H1 (cell line): ENCODE results near the gene SBK1. TPM values are rescaled to one million over a fixed set of nuclear protein-coding genes. Genes with fewer than 3 reads are reported as not detected.

Experiments
- CTCF ChIA-PET: fragments of 300-600 bp; sonication (Branson Sonifier 250); formaldehyde crosslinking; loops from one replicate; lab custom pipeline; 2021; ENCODE audit not compliant: partially characterized antibody; lab: Charles Lee
- POLR2A ChIA-PET: fragments of 300-600 bp; sonication (Branson Sonifier 250); formaldehyde crosslinking; loops from one replicate; lab custom pipeline; 2021; ENCODE audit warnings: inconsistent platforms; ENCODE audit not compliant: partially characterized antibody; lab: Charles Lee
- DNase-seq, 2 experiments: peaks; one replicate each; pipeline versions ENCODE4 v3.0.0 to v3.0.0-alpha.2; 2010 to 2022; ENCODE audit warnings: low spot score in 2 of 2, low read depth in 1 of 2, mixed read lengths in 1 of 2
- FAIRE-seq: peaks from 2 replicates; lab custom pipeline; 2011; peaks lifted over from hg19 to GRCh38; lab: Jason Lieb, UNC
- H2AFZ ChIP-seq: 2 replicates; pipeline ENCODE4 v1.8.1; 2012; ENCODE audit warnings: low read length, inconsistent platforms
- H2AK5ac ChIP-seq: 2 replicates; pipeline ENCODE4 v1.6.1; 2013; ENCODE audit warnings: low read depth, low read length
- H2BK120ac ChIP-seq: replicated peaks from 2 replicates; pipeline ENCODE3; 2013; ENCODE audit warnings: low read depth, low read length, inconsistent platforms
- H2BK12ac ChIP-seq: 2 replicates; pipeline ENCODE4 v1.6.1; 2013; ENCODE audit warnings: low read depth, low read length
- H2BK15ac ChIP-seq: 2 replicates; pipeline ENCODE4 v1.6.1; 2013; ENCODE audit warnings: low read length
- H2BK20ac ChIP-seq: 2 replicates; pipeline ENCODE4 v1.6.1; 2013; ENCODE audit warnings: low read length
- H2BK5ac ChIP-seq: 2 replicates; pipeline ENCODE4 v1.6.1; 2013; ENCODE audit warnings: low read depth, low read length
- H3K14ac ChIP-seq: 2 replicates; pipeline ENCODE4 v1.6.1; 2013; ENCODE audit warnings: inconsistent platforms; ENCODE audit not compliant: insufficient read length
- H3K18ac ChIP-seq: 2 replicates; pipeline ENCODE4 v1.6.1; 2013; ENCODE audit warnings: low read length; ENCODE audit errors: extremely low read depth
- H3K23ac ChIP-seq: 2 replicates; pipeline ENCODE4 v1.6.1; 2013; ENCODE audit warnings: inconsistent platforms; ENCODE audit not compliant: insufficient read length
- H3K23me2 ChIP-seq: 2 replicates; pipeline ENCODE4 v1.6.1; 2013; ENCODE audit warnings: low read depth, low read length
- H3K27ac ChIP-seq: 2 replicates; pipeline ENCODE4 v1.6.1; 2011; ENCODE audit warnings: low read depth, low read length, inconsistent platforms
- H3K27me3 ChIP-seq, 4 experiments: replicated peaks in 1 of 4; 1 replicate in 1 of 4; 2 replicates in 3 of 4; pipeline versions ENCODE4 v1.6.1 to v1.8.1; 2011 to 2013; ENCODE audit warnings: low read length in 3 of 4, mild to moderate bottlenecking in 3 of 4, inconsistent platforms in 2 of 4, mixed read lengths in 2 of 4, moderate library complexity in 1 of 4; ENCODE audit not compliant: control insufficient read depth in 3 of 4, insufficient read depth in 3 of 4; ENCODE audit errors: extremely low read depth in 1 of 4
- H3K36me3 ChIP-seq, 4 experiments: 2 replicates each; pipeline versions ENCODE4 v1.6.1 to v1.8.1; 2011 to 2013; ENCODE audit warnings: mild to moderate bottlenecking in 4 of 4, low read length in 3 of 4, moderate library complexity in 2 of 4, control low read depth in 1 of 4, inconsistent platforms in 1 of 4; ENCODE audit not compliant: insufficient read depth in 4 of 4, control insufficient read depth in 2 of 4
- H3K4ac ChIP-seq: replicated peaks from 2 replicates; pipeline ENCODE3; 2013; ENCODE audit warnings: low read length, low read depth, mixed read lengths, inconsistent platforms; ENCODE audit not compliant: insufficient read length
- H3K4me1 ChIP-seq, 4 experiments: replicated peaks in 1 of 4; 1 replicate in 1 of 4; 2 replicates in 3 of 4; pipeline versions ENCODE4 v1.6.1 to v1.8.1; 2011 to 2013; ENCODE audit warnings: low read length in 3 of 4, inconsistent platforms in 2 of 4, mixed read lengths in 1 of 4; ENCODE audit not compliant: insufficient read depth in 4 of 4, control insufficient read depth in 3 of 4
- H3K4me2 ChIP-seq, 2 experiments: 2 replicates each; pipeline versions ENCODE4 v1.6.1 to v1.8.1; 2011 to 2013; ENCODE audit warnings: low read depth in 2 of 2, low read length in 2 of 2, control low read depth in 1 of 2, inconsistent platforms in 1 of 2, mild to moderate bottlenecking in 1 of 2; ENCODE audit not compliant: insufficient read depth in 1 of 2
- H3K4me3 ChIP-seq, 4 experiments: fragments of 200-600, 300-600 bp in 1 of 4; sonication (generic), shearing (Covaris generic), sonication (Bioruptor Twin) in 1 of 4; 2 replicates each; pipeline versions ENCODE4 v1.5.1 to v1.8.1; 2011 to 2016; ENCODE audit warnings: low read length in 4 of 4, low read depth in 3 of 4, control low read depth in 2 of 4, inconsistent platforms in 2 of 4, mild to moderate bottlenecking in 2 of 4, mixed read lengths in 1 of 4, moderate library complexity in 1 of 4; ENCODE audit not compliant: insufficient read depth in 2 of 4; ENCODE audit errors: extremely low read depth in 1 of 4
- H3K56ac ChIP-seq: replicated peaks from 2 replicates; pipeline ENCODE3; 2013; ENCODE audit warnings: low read depth, mild to moderate bottlenecking, mixed read lengths, low read length, inconsistent platforms; ENCODE audit not compliant: insufficient read length
- H3K79me1 ChIP-seq: 2 replicates; pipeline ENCODE4 v1.6.1; 2013; ENCODE audit warnings: low read depth, low read length, control low read depth
- H3K79me2 ChIP-seq, 2 experiments: 2 replicates each; pipeline versions ENCODE4 v1.6.1 to v1.8.1; 2012 to 2013; ENCODE audit warnings: low read length in 2 of 2, mild to moderate bottlenecking in 2 of 2, inconsistent platforms in 1 of 2; ENCODE audit not compliant: insufficient read depth in 2 of 2, control insufficient read depth in 1 of 2
- H3K9ac ChIP-seq, 4 experiments: replicated peaks in 1 of 4; 1 replicate in 1 of 4; 2 replicates in 3 of 4; pipeline versions ENCODE4 v1.6.1 to v1.8.1; 2011 to 2013; ENCODE audit warnings: low read depth in 3 of 4, low read length in 3 of 4, control low read depth in 2 of 4, mild to moderate bottlenecking in 2 of 4, moderate library complexity in 2 of 4, inconsistent platforms in 1 of 4; ENCODE audit errors: extremely low read depth in 1 of 4
- H3K9me3 ChIP-seq, 2 experiments: 2 replicates each; pipeline versions ENCODE4 v1.6.1 to v1.8.1; 2012 to 2013; ENCODE audit warnings: mild to moderate bottlenecking in 2 of 2, moderate library complexity in 2 of 2, control low read depth in 1 of 2, inconsistent platforms in 1 of 2, low read depth in 1 of 2, low read length in 1 of 2, mixed read lengths in 1 of 2; ENCODE audit not compliant: insufficient read depth in 2 of 2
- H4K20me1 ChIP-seq, 2 experiments: replicated peaks in 1 of 2; 2 replicates each; pipeline versions ENCODE3 to v1.8.1; 2011 to 2013; ENCODE audit warnings: inconsistent platforms in 2 of 2, low read length in 2 of 2, mild to moderate bottlenecking in 1 of 2; ENCODE audit not compliant: insufficient read depth in 2 of 2, control insufficient read depth in 1 of 2
- H4K5ac ChIP-seq: 2 replicates; pipeline ENCODE4 v1.6.1; 2013; ENCODE audit warnings: low read length, low read depth, mixed read lengths, inconsistent platforms; ENCODE audit not compliant: insufficient read length
- H4K8ac ChIP-seq: 2 replicates; pipeline ENCODE4 v1.8.0; 2013; ENCODE audit warnings: mild to moderate bottlenecking, moderate library complexity, low read length, inconsistent platforms; ENCODE audit not compliant: insufficient read depth; ENCODE audit errors: extremely low read depth
- H4K91ac ChIP-seq: replicated peaks from 2 replicates; pipeline ENCODE3; 2013; ENCODE audit warnings: low read length, mixed read lengths, inconsistent platforms; ENCODE audit not compliant: insufficient read length
- BACH1 ChIP-seq: IDR thresholded peaks from 2 replicates; pipeline ENCODE4 v1.6.1; 2012; ENCODE audit warnings: low read length, improper control_type of control experiment
- CBX5 ChIP-seq: fragments of 300-800, 300-1000 bp; sonication (generic); IDR thresholded peaks from 2 replicates; pipeline ENCODE4 v1.7.1; 2016; ENCODE audit warnings: antibody characterized with exemption, low read length, low read depth
- CTBP2 ChIP-seq: IDR thresholded peaks from 2 replicates; pipeline ENCODE4 v1.7.0; 2011; ENCODE audit warnings: borderline replicate concordance, mild to moderate bottlenecking, moderate library complexity, mixed read lengths, low read length; ENCODE audit not compliant: insufficient read depth, insufficient read length
- CTCF ChIP-seq, 3 experiments: IDR thresholded peaks; 1 replicate in 2 of 3; 2 replicates in 1 of 3; pipeline versions ENCODE4 v1.5.1 to v1.6.1; 2011; ENCODE audit warnings: low read length in 3 of 3, mild to moderate bottlenecking in 3 of 3, inconsistent platforms in 2 of 3, low read depth in 1 of 3, moderate library complexity in 1 of 3; ENCODE audit not compliant: insufficient read depth in 1 of 3; ENCODE audit errors: control extremely low read depth in 1 of 3
- EZH2 ChIP-seq: fragments of 200-600 bp; sonication (generic); IDR thresholded peaks from 2 replicates; pipeline ENCODE4 v1.7.1; 2012; ENCODE audit warnings: low read depth, mild to moderate bottlenecking, moderate library complexity, low read length, inconsistent platforms; ENCODE audit not compliant: severe bottlenecking
- GABPA ChIP-seq: IDR thresholded peaks from 2 replicates; pipeline ENCODE4 v1.6.1; 2011; ENCODE audit warnings: mild to moderate bottlenecking, low read length, moderate library complexity, borderline replicate concordance; ENCODE audit not compliant: insufficient read depth
- GTF2F1 ChIP-seq: IDR thresholded peaks from 2 replicates; pipeline ENCODE4 v1.6.1; 2012; ENCODE audit warnings: low read depth, low read length, improper control_type of control experiment, borderline replicate concordance
- SIX5 ChIP-seq: IDR thresholded peaks from 2 replicates; pipeline ENCODE4 v1.6.1; 2011; ENCODE audit warnings: mild to moderate bottlenecking, low read depth, low read length
- TEAD4 ChIP-seq: IDR thresholded peaks from 2 replicates; pipeline ENCODE4 v1.6.1; 2012; ENCODE audit warnings: low read depth, low read length, inconsistent platforms, mixed read lengths
- ZNF274 ChIP-seq: IDR thresholded peaks from 2 replicates; pipeline ENCODE4 v1.7.0; 2012; ENCODE audit warnings: low read length, borderline replicate concordance; ENCODE audit errors: extremely low read depth
- WGBS, 2 experiments: shearing (Covaris generic) in 1 of 2; methylation state at CpG; one replicate each; pipeline versions ENCODE4 v1.1.6 to v1.1.7; 2013 to 2015; ENCODE audit warnings: low lambda C conversion rate in 2 of 2, mixed read lengths in 2 of 2, inconsistent platforms in 1 of 2, low coverage in 1 of 2, missing lambda C conversion rate in 1 of 2; ENCODE audit not compliant: insufficient replicate concordance in 2 of 2, insufficient coverage in 1 of 2, insufficient read length in 1 of 2; ENCODE audit errors: extremely low coverage in 1 of 2, missing lambda C conversion rate in 1 of 2; 5-methylcytosine and 5-hydroxymethylcytosine counted together
- polyA plus RNA-seq, 7 experiments: library from polyadenylated mRNA; depleted of rRNA in 3 of 7; stranded (reverse) in 5 of 7; unstranded in 2 of 7; fragments of >200 nt in 5 of 7; fragments of 200-250 nt in 2 of 7; gene quantifications; 1 replicate in 5 of 7; 2 replicates in 1 of 7; 4 replicates in 1 of 7; pipeline versions ENCODE4 v1.2.1 to v1.2.3, GENCODE V29; 2011 to 2013; ENCODE audit warnings: missing spikeins in 2 of 7, mixed read lengths in 2 of 7
- total RNA-seq: library from RNA; stranded (reverse); fragmentation: NEBNext Ultra II Directional; extraction: Animal tissue kit (Norgen Biotek cat#: 25700); gene quantifications from 2 replicates; pipeline ENCODE4 v1.2.1, GENCODE V29; 2021

SBK1 gene
- total and polyA plus RNA-seq, 2 of the 8 experiments (the other 6 are each of a cell fraction or from before 2014, with no cell fraction given) = 18.2 to 73.9 TPM

- no peak overlapping the region for H3K9ac ChIP-seq
- H4K91ac ChIP-seq = no peak overlapping the region
- no peaks in the 10 kb centered on the region for H3K36me3 ChIP-seq
- no peak overlapping the region for H3K14ac ChIP-seq
- no peak overlapping the region for H4K5ac ChIP-seq
- H4K20me1 ChIP-seq = peaks cover 0 to 7% of the 10 kb centered on the region in 2 experiments
- ChIA-PET POLR2A (no interaction called here), CTCF (interaction anchor here (1.7 to 10.9 kb wide), 3 partner anchors 20 to 48 kb away, joined by 4 to 152 read pairs (median 29); no protein-coding TSS in a partner anchor)
- no peak overlapping the region for H2BK120ac ChIP-seq
- no peaks in the 10 kb centered on the region for H3K9me3 ChIP-seq
- no peak for FAIRE-seq
- H2AFZ ChIP-seq = no peak overlapping the region
- peaks cover 0 to 11% (median 2%) of the 10 kb centered on the region in 4 experiments; a peak in 4 of 7 replicates for H3K4me1 ChIP-seq
- H2BK5ac ChIP-seq = no peak overlapping the region
- 0 out of 2 replicates have a peak overlapping the region, but pooled peaks have one; percentile 86 for H2AK5ac ChIP-seq
- H3K23me2 ChIP-seq = peaks cover 2% of the 10 kb centered on the region; the same call in 1 of the 2 replicates
- no peak overlapping the region for H3K23ac ChIP-seq
- H3K4ac ChIP-seq = no peak overlapping the region
- peaks cover 0 to 8% (median 5%) of the 10 kb centered on the region in 4 experiments; a peak in 5 of 7 replicates for H3K27me3 ChIP-seq
- H2BK15ac ChIP-seq = no peak overlapping the region
- no peak overlapping the region for H2BK20ac ChIP-seq
- no peaks in the 10 kb centered on the region for H3K79me2 ChIP-seq
- H2BK12ac ChIP-seq = no peak overlapping the region
- no peak overlapping the region; a peak in 1 of 4 replicates for H3K4me2 ChIP-seq
- H3K27ac ChIP-seq = no peak overlapping the region
- H4K8ac ChIP-seq = no peak overlapping the region
- no peak for DNase-seq
- WGBS, 2 experiments = 87% methylated on average over 4 of the region's 6 CpGs; no CpG with 5 or more reads in 1 of the 2 experiments
- peaks cover 3% of the 10 kb centered on the region; the same call in 1 of the 2 replicates for H3K79me1 ChIP-seq
- no peak overlapping the region for H3K56ac ChIP-seq
- no peak overlapping the region for H3K18ac ChIP-seq
- H3K4me3 ChIP-seq = no peak overlapping the region
- TF ChIP-seq CTCF (IDR thresholded peaks at IDR 0.05; ENCODE audit: control extremely low read depth in 1 of 3, insufficient read depth in 1 of 3, low read depth in 1 of 3, low read length in 3 of 3) (no peak), GABPA (no peak), CBX5 (no peak), EZH2 (no peak), CTBP2 (no peak), GTF2F1 (no peak), TEAD4 (no peak), SIX5 (no peak), ZNF274 (no peak), BACH1 (no peak)
Observed at GRCh38 chr16:28279006-28279405, 13.3 kb upstream of the SBK1 start.
